Adrenal gland (tissue), 5 donors: ENCODE data around the gene ST3GAL3.

ENCODE experiments used
- POLR2A ChIP-seq, 2 donors: fragments of 450-650 bp; IDR thresholded peaks; one replicate each; pipeline ENCODE4 v1.6.1; 2017; ENCODE audit warnings: antibody characterized with exemption in 2 of 2, mild to moderate bottlenecking in 2 of 2, moderate library complexity in 1 of 2
- TF ChIP-seq, protein P1 (sequence below), 6 experiments: fragments of 450-650 bp in 4 of 6; fragments of 200-600 bp in 2 of 6; sonication (generic) in 1 of 6; IDR thresholded peaks; 1 replicate in 5 of 6; 2 replicates in 1 of 6; pipeline versions ENCODE4 v1.5.1 to v1.8.0; 2016 to 2021; ENCODE audit warnings: antibody characterized with exemption in 6 of 6, mild to moderate bottlenecking in 2 of 6, moderate library complexity in 1 of 6
- donor health status: DM: no; HTN: no; CAD: no.

DNA sequence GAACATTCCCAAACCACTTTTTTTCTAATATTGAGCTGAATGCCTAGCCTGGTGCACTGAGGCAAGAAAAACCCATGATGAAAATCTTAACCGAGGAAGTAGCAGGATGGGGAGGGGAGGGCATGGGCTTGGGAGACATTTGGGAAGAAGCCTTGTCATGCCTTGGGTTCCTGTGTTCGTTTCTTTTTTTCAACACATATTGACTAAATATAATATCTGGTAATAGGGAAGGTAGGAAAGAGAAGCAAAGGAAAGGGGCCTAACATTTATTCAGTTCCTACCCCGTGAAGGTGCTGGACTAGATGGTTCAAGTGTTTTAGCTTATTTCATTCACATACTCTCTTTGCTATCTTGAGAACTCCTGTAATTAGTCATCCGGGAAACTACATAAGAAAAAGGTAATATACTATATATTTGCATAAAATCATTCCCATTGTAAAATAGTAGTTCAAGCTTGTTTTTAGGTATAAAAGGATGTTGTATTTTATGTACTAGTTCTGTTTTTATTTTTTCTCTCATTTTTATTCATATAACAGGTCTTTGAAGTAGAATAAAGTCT, 62.1 kb downstream of the ST3GAL3 start:
- TF ChIP-seq, protein P1, sequence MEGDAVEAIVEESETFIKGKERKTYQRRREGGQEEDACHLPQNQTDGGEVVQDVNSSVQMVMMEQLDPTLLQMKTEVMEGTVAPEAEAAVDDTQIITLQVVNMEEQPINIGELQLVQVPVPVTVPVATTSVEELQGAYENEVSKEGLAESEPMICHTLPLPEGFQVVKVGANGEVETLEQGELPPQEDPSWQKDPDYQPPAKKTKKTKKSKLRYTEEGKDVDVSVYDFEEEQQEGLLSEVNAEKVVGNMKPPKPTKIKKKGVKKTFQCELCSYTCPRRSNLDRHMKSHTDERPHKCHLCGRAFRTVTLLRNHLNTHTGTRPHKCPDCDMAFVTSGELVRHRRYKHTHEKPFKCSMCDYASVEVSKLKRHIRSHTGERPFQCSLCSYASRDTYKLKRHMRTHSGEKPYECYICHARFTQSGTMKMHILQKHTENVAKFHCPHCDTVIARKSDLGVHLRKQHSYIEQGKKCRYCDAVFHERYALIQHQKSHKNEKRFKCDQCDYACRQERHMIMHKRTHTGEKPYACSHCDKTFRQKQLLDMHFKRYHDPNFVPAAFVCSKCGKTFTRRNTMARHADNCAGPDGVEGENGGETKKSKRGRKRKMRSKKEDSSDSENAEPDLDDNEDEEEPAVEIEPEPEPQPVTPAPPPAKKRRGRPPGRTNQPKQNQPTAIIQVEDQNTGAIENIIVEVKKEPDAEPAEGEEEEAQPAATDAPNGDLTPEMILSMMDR (IDR thresholded peaks at IDR 0.05): no peak
- TF ChIP-seq POLR2A (IDR thresholded peaks at IDR 0.05): no peak
